K562 (cell line): ENCODE data around the gene ARV1. TPM values are rescaled to one million over a fixed set of nuclear protein-coding genes. Genes with fewer than 3 reads are reported as not detected.

ENCODE experiments used
- ARHGAP35 ChIP-seq: fragments of 450-650 bp; IDR thresholded peaks from 2 replicates; pipeline ENCODE4 v1.6.1; 2018; ENCODE audit not compliant: partially characterized antibody
- BACH1 ChIP-seq: fragments of 200-800 bp; sonication (Bioruptor generic); IDR thresholded peaks from 2 replicates; pipeline ENCODE4 v1.6.1; 2016; ENCODE audit warnings: missing genetic modification characterization, missing compliant biosample characterization
- CBFA2T3 ChIP-seq: fragments of 450-650 bp; IDR thresholded peaks from 2 replicates; pipeline ENCODE4 v1.6.1; 2017
- ESRRA ChIP-seq: fragments of 450-650 bp; IDR thresholded peaks from 2 replicates; pipeline ENCODE4 v1.6.1; 2014; ENCODE audit warnings: low read depth, mild to moderate bottlenecking, moderate library complexity, borderline replicate concordance
- HLTF ChIP-seq: fragments of 450-650 bp; IDR thresholded peaks from 2 replicates; pipeline ENCODE4 v1.6.1; 2016
- KDM1A ChIP-seq, 2 experiments: fragments of 450-650 bp; IDR thresholded peaks; 2 replicates each; pipeline ENCODE4 v1.6.1; 2016; ENCODE audit warnings: mild to moderate bottlenecking in 2 of 2
- MYBL2 ChIP-seq, 2 experiments: fragments of 450-650 bp in 1 of 2; sonication (generic) in 1 of 2; formaldehyde crosslinking in 1 of 2; IDR thresholded peaks; 2 replicates each; pipeline versions ENCODE4 v1.6.1 to v1.8.1; 2017 to 2022; ENCODE audit warnings: borderline replicate concordance in 1 of 2, inconsistent platforms in 1 of 2, low read depth in 1 of 2, mild to moderate bottlenecking in 1 of 2, missing genetic modification reagents in 1 of 2, moderate library complexity in 1 of 2
- NR2F6 ChIP-seq: fragments of 450-650 bp; formaldehyde crosslinking; IDR thresholded peaks from 2 replicates; pipeline ENCODE4 v1.4.0; 2020; ENCODE audit warnings: mild to moderate bottlenecking
- SAFB2 ChIP-seq: fragments of 200-400 bp; formaldehyde crosslinking; IDR thresholded peaks from 2 replicates; pipeline ENCODE4 v1.6.1; 2018; ENCODE audit warnings: borderline replicate concordance, low read length, low read depth, moderate library complexity; ENCODE audit not compliant: severe bottlenecking
- THRAP3 ChIP-seq: fragments of 450-650 bp; IDR thresholded peaks from 2 replicates; pipeline ENCODE4 v1.6.1; 2016; ENCODE audit warnings: mild to moderate bottlenecking, inconsistent platforms, borderline replicate concordance
- ZNF197 ChIP-seq: fragments of 200-800 bp; sonication (Bioruptor generic); IDR thresholded peaks from 2 replicates; pipeline ENCODE4 v1.6.1; 2016; ENCODE audit warnings: low read depth, missing genetic modification characterization, missing compliant biosample characterization
- ZNF778 ChIP-seq: fragments of 450-650 bp; formaldehyde crosslinking; IDR thresholded peaks from 2 replicates; pipeline ENCODE4 v1.4.0; 2020; ENCODE audit warnings: mild to moderate bottlenecking, moderate library complexity
- polyA plus RNA-seq, 8 experiments: library from polyadenylated mRNA; depleted of rRNA in 4 of 8; stranded (reverse) in 5 of 8; unstranded in 3 of 8; fragments of >200 nt; fragmentation: Nextera tagmentation in 2 of 8; fragmentation: Illumina TruSeq in 1 of 8; extraction: Ambion mirVana in 2 of 8; extraction: Trizol in 1 of 8; gene quantifications; 2 replicates each; pipeline versions ENCODE4 v1.2.1 to v1.2.3, GENCODE V29; 2011 to 2014; ENCODE audit warnings: inconsistent platforms in 1 of 8, missing spikeins in 1 of 8
- total RNA-seq, 7 experiments: library from RNA; depleted of rRNA in 6 of 7; stranded (reverse); fragments of >200 nt in 6 of 7; fragmentation: Illumina TruSeq in 2 of 7; extraction: Trizol in 2 of 7; gene quantifications; 2 replicates each; pipeline versions ENCODE4 v1.2.1 to v1.2.3, GENCODE V29; 2011 to 2021; ENCODE audit warnings: low replicate concordance in 1 of 7
- TF ChIP-seq, protein P1 (sequence below): IDR thresholded peaks from 2 replicates; pipeline ENCODE4 v1.6.1; 2012; ENCODE audit warnings: low read depth, low read length, improper control_type of control experiment, borderline replicate concordance
- TF ChIP-seq, protein P2 (sequence below): fragments of 150-350 bp; IDR thresholded peaks from 2 replicates; pipeline ENCODE4 v1.6.1; 2014; ENCODE audit warnings: low read depth, mild to moderate bottlenecking, low read length, borderline replicate concordance
- TF ChIP-seq, protein P3 (sequence below), 2 experiments: fragments of 450-650 bp; IDR thresholded peaks; 2 replicates each; pipeline ENCODE4 v1.6.1; 2016
- TF ChIP-seq, protein P4 (sequence below): IDR thresholded peaks from 2 replicates; pipeline ENCODE4 v1.6.1; 2014; ENCODE audit warnings: antibody characterized with exemption
- TF ChIP-seq, protein P5 (sequence below): fragments of 250-450 bp; sonication (Bioruptor Pico); IDR thresholded peaks from 2 replicates; pipeline ENCODE4 v1.4.0; 2020; ENCODE audit warnings: mild to moderate bottlenecking

ARV1 gene
- total and polyA plus RNA-seq, 9 of the 15 experiments (the other 6 are each of a cell fraction or from before 2014, with no cell fraction given), result 54.8 to 139 (median 74.0) TPM

DNA sequence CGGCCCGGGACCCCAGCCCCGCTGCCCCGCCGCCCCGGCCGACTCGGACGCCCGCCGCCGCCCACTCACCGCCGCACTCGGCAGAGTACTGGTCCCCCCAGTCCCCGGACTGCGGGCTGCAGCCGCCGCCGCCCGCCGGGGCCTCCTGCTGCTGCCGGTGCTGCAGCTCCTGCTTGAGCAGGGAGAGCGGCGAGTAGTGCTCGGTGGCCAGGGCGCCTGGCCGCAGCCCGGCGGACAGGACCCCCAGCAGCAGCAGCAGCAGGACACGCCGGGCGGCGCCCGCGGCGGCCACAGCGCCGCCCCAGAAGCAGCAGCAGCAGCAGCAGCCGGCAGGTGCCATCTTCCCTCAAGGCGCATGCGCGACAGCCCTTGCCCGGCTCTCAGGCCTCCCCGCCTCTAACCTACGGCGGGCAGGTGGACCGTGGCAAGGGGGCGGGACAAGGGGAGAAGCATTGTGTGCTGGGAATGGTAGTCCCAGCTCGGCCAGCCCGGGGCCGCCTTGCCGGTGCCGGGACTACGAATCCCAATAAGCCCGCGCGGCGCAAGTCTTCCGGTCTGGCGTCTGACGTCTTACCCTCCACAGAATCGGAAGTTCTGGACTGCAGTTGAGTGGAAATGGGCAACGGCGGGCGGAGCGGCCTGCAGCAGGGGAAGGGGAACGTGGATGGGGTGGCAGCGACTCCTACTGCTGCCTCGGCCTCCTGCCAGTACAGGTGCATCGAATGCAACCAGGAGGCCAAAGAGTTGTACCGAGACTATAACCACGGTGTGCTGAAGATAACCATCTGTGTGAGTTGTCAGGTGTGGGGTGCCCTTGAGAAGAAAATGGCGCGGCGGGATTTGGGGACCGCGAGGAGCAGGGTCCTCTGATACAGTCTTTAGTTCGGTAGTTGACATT, at the start of gene ARV1, which contains the start of gene TTC13 (continued):
- peak; percentile 14; the same call in 1 of the 2 replicates for TF ChIP-seq BACH1 (tag)
- TF ChIP-seq ARHGAP35, result no peak
- 0 out of 2 replicates have a peak, but pooled peaks have one; percentile 78 for TF ChIP-seq HLTF
- TF ChIP-seq CBFA2T3, result no peak; the same call in 1 of the 2 replicates
- no peak for TF ChIP-seq ZNF778 (CRISPR knock-in tag)
- TF ChIP-seq ESRRA, result peak; percentile 93
- TF ChIP-seq, protein P1, sequence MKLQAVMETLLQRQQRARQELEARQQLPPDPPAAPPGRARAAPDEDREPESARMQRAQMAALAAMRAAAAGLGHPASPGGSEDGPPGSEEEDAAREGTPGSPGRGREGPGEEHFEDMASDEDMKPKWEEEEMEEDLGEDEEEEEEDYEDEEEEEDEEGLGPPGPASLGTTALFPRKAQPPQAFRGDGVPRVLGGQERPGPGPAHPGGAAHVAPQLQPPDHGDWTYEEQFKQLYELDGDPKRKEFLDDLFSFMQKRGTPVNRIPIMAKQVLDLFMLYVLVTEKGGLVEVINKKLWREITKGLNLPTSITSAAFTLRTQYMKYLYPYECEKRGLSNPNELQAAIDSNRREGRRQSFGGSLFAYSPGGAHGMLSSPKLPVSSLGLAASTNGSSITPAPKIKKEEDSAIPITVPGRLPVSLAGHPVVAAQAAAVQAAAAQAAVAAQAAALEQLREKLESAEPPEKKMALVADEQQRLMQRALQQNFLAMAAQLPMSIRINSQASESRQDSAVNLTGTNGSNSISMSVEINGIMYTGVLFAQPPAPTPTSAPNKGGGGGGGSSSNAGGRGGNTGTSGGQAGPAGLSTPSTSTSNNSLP, result no peak
- no peak for TF ChIP-seq NR2F6 (CRISPR knock-in tag)
- TF ChIP-seq ZNF197 (CRISPR knock-in tag), result peak; percentile 95
- TF ChIP-seq MYBL2 (IDR thresholded peaks at IDR 0.05; ENCODE audit: low read depth), result no peak
- no peak for TF ChIP-seq MYBL2 (CRISPR knock-in tag; IDR thresholded peaks at IDR 0.05; ENCODE audit: borderline replicate concordance)
- no peak for TF ChIP-seq KDM1A (IDR thresholded peaks at IDR 0.05)
- TF ChIP-seq, protein P2, sequence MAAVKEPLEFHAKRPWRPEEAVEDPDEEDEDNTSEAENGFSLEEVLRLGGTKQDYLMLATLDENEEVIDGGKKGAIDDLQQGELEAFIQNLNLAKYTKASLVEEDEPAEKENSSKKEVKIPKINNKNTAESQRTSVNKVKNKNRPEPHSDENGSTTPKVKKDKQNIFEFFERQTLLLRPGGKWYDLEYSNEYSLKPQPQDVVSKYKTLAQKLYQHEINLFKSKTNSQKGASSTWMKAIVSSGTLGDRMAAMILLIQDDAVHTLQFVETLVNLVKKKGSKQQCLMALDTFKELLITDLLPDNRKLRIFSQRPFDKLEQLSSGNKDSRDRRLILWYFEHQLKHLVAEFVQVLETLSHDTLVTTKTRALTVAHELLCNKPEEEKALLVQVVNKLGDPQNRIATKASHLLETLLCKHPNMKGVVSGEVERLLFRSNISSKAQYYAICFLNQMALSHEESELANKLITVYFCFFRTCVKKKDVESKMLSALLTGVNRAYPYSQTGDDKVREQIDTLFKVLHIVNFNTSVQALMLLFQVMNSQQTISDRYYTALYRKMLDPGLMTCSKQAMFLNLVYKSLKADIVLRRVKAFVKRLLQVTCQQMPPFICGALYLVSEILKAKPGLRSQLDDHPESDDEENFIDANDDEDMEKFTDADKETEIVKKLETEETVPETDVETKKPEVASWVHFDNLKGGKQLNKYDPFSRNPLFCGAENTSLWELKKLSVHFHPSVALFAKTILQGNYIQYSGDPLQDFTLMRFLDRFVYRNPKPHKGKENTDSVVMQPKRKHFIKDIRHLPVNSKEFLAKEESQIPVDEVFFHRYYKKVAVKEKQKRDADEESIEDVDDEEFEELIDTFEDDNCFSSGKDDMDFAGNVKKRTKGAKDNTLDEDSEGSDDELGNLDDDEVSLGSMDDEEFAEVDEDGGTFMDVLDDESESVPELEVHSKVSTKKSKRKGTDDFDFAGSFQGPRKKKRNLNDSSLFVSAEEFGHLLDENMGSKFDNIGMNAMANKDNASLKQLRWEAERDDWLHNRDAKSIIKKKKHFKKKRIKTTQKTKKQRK, result no peak
- TF ChIP-seq, protein P3, sequence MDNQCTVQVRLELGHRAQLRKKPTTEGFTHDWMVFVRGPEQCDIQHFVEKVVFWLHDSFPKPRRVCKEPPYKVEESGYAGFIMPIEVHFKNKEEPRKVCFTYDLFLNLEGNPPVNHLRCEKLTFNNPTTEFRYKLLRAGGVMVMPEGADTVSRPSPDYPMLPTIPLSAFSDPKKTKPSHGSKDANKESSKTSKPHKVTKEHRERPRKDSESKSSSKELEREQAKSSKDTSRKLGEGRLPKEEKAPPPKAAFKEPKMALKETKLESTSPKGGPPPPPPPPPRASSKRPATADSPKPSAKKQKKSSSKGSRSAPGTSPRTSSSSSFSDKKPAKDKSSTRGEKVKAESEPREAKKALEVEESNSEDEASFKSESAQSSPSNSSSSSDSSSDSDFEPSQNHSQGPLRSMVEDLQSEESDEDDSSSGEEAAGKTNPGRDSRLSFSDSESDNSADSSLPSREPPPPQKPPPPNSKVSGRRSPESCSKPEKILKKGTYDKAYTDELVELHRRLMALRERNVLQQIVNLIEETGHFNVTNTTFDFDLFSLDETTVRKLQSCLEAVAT (IDR thresholded peaks at IDR 0.05), result peak; percentile 12 to 71; a peak in 1 of 4 replicates
- no peak for TF ChIP-seq SAFB2
- no peak for TF ChIP-seq THRAP3
- TF ChIP-seq, protein P4, sequence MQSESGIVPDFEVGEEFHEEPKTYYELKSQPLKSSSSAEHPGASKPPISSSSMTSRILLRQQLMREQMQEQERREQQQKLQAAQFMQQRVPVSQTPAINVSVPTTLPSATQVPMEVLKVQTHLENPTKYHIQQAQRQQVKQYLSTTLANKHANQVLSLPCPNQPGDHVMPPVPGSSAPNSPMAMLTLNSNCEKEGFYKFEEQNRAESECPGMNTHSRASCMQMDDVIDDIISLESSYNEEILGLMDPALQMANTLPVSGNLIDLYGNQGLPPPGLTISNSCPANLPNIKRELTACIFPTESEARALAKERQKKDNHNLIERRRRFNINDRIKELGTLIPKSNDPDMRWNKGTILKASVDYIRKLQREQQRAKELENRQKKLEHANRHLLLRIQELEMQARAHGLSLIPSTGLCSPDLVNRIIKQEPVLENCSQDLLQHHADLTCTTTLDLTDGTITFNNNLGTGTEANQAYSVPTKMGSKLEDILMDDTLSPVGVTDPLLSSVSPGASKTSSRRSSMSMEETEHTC, result no peak
- TF ChIP-seq, protein P5, sequence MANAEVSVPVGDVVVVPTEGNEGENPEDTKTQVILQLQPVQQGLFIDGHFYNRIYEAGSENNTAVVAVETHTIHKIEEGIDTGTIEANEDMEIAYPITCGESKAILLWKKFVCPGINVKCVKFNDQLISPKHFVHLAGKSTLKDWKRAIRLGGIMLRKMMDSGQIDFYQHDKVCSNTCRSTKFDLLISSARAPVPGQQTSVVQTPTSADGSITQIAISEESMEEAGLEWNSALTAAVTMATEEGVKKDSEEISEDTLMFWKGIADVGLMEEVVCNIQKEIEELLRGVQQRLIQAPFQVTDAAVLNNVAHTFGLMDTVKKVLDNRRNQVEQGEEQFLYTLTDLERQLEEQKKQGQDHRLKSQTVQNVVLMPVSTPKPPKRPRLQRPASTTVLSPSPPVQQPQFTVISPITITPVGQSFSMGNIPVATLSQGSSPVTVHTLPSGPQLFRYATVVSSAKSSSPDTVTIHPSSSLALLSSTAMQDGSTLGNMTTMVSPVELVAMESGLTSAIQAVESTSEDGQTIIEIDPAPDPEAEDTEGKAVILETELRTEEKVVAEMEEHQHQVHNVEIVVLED (CRISPR knock-in tag), result peak; percentile 98
